ENCODE measurements around the gene ASB10. TPM values are rescaled to one million over a fixed set of nuclear protein-coding genes. Genes with fewer than 3 reads are reported as not detected.

ASB10 gene
- total and polyA plus RNA-seq, 2 of the 8 experiments (the other 6 are each of a cell fraction or from before 2014, with no cell fraction given) = not detected

- H3K27me3 ChIP-seq (replicated peaks in 1 of 4; ENCODE audit: control insufficient read depth in 3 of 4, extremely low read depth in 1 of 4, insufficient read depth in 3 of 4, low read length in 3 of 4) = no peaks in the 10 kb centered on the region
- no peak overlapping the region for H4K91ac ChIP-seq (replicated peaks; ENCODE audit: insufficient read length, low read length)
- H3K23ac ChIP-seq (ENCODE audit: insufficient read length) = no peak overlapping the region
- H3K36me3 ChIP-seq (ENCODE audit: control insufficient read depth in 2 of 4, insufficient read depth in 4 of 4, low read length in 3 of 4) = peaks cover 3 to 9% (median 5%) of the 10 kb centered on the region in 4 experiments; a peak in 4 of 8 replicates
- H4K5ac ChIP-seq (ENCODE audit: insufficient read length, low read depth, low read length) = no peak overlapping the region
- no peak overlapping the region for H2AFZ ChIP-seq (ENCODE audit: low read length)
- WGBS, 2 experiments (ENCODE audit: extremely low coverage in 1 of 2, insufficient coverage in 1 of 2, insufficient read length in 1 of 2, insufficient replicate concordance in 2 of 2, low coverage in 1 of 2, low lambda C conversion rate in 2 of 2, missing lambda C conversion rate in 1 of 2) = 86% methylated on average over 1 of the region's 1 CpG; no CpG with 5 or more reads in 1 of the 2 experiments
- H3K4me1 ChIP-seq (replicated peaks in 1 of 4; ENCODE audit: control insufficient read depth in 3 of 4, insufficient read depth in 4 of 4, low read length in 3 of 4) = peaks cover 5 to 11% (median 8%) of the 10 kb centered on the region in 4 experiments; a peak in 6 of 7 replicates
- H4K8ac ChIP-seq (ENCODE audit: extremely low read depth, insufficient read depth, low read length) = no peak overlapping the region
- TF ChIP-seq TCF12 (IDR thresholded peaks at IDR 0.05; ENCODE audit: low read depth, low read length) = no peak
- TF ChIP-seq PHF8 (conservative IDR thresholded peaks at IDR 0.05; ENCODE audit: low read depth, low read length) = no peak
- no peak for TF ChIP-seq CBX5 (IDR thresholded peaks at IDR 0.05; ENCODE audit: low read depth, low read length)
- TF ChIP-seq SIX5 (IDR thresholded peaks at IDR 0.05; ENCODE audit: low read depth, low read length) = no peak
- no peak for TF ChIP-seq FOSL1 (IDR thresholded peaks at IDR 0.05; ENCODE audit: insufficient read depth, low read depth, low read length)
- no peak for TF ChIP-seq KDM4A (IDR thresholded peaks at IDR 0.05; ENCODE audit: low read depth, low read length, severe bottlenecking)
- no peak for TF ChIP-seq ATF3 (IDR thresholded peaks at IDR 0.05; ENCODE audit: insufficient read depth, low read depth, low read length)
- TF ChIP-seq SIN3A (conservative IDR thresholded peaks at IDR 0.05 in 1 of 2, IDR thresholded peaks at IDR 0.05 in 1 of 2; ENCODE audit: low read depth in 1 of 2, low read length in 2 of 2) = no peak
- no peak for TF ChIP-seq RNF2 (IDR thresholded peaks at IDR 0.05; ENCODE audit: borderline replicate concordance, low read depth, low read length, missing control alignments, poor library complexity, severe bottlenecking)
- no peak for TF ChIP-seq RFX5 (IDR thresholded peaks at IDR 0.05; ENCODE audit: borderline replicate concordance, low read depth, low read length)
- TF ChIP-seq POU5F1 (IDR thresholded peaks at IDR 0.05; ENCODE audit: low read depth, low read length) = no peak
- TF ChIP-seq SIRT6 (IDR thresholded peaks at IDR 0.05; ENCODE audit: low read length) = no peak
- no peak overlapping the region for H2BK15ac ChIP-seq (ENCODE audit: low read length)
- CTCF ChIA-PET (ENCODE audit: partially characterized antibody) = no interaction called here
- no peak overlapping the region for H3K4ac ChIP-seq (replicated peaks; ENCODE audit: insufficient read length, low read depth, low read length)
- H3K18ac ChIP-seq (ENCODE audit: extremely low read depth, low read length) = no peak overlapping the region
- H3K14ac ChIP-seq (ENCODE audit: insufficient read length) = no peak overlapping the region
- peaks cover 4 to 30% of the 10 kb centered on the region in 2 experiments; a peak in 3 of 4 replicates for H3K79me2 ChIP-seq (ENCODE audit: control insufficient read depth in 1 of 2, insufficient read depth in 2 of 2, low read length in 2 of 2)
- no peak overlapping the region; a peak in 1 of 4 replicates for H3K4me2 ChIP-seq (ENCODE audit: insufficient read depth in 1 of 2, low read depth in 2 of 2, low read length in 2 of 2)
- no peak overlapping the region for H2AK5ac ChIP-seq (ENCODE audit: low read depth, low read length)
- H3K79me1 ChIP-seq (ENCODE audit: low read depth, low read length) = peaks cover 15% of the 10 kb centered on the region
- H3K9me3 ChIP-seq (ENCODE audit: insufficient read depth in 2 of 2, low read depth in 1 of 2, low read length in 1 of 2) = no peaks in the 10 kb centered on the region
- no peak for DNase-seq (ENCODE audit: low read depth in 1 of 2, low spot score in 2 of 2)
- H3K27ac ChIP-seq (ENCODE audit: low read depth, low read length) = no peak overlapping the region
- no peak overlapping the region for H2BK120ac ChIP-seq (replicated peaks; ENCODE audit: low read depth, low read length)
- no peak overlapping the region for H2BK20ac ChIP-seq (ENCODE audit: low read length)
- H2BK5ac ChIP-seq (ENCODE audit: low read depth, low read length) = no peak overlapping the region
- peaks cover 22% of the 10 kb centered on the region for H3K23me2 ChIP-seq (ENCODE audit: low read depth, low read length)
- no peak overlapping the region for H3K9ac ChIP-seq (replicated peaks in 1 of 4; ENCODE audit: extremely low read depth in 1 of 4, low read depth in 3 of 4, low read length in 3 of 4)
- no peak overlapping the region for H2BK12ac ChIP-seq (ENCODE audit: low read depth, low read length)
- H3K4me3 ChIP-seq (ENCODE audit: extremely low read depth in 1 of 4, insufficient read depth in 2 of 4, low read depth in 3 of 4, low read length in 4 of 4) = no peak overlapping the region
- no peak overlapping the region for H3K56ac ChIP-seq (replicated peaks; ENCODE audit: insufficient read length, low read depth, low read length)
- POLR2A ChIA-PET (ENCODE audit: partially characterized antibody) = no interaction called here
- FAIRE-seq = no peak
- H4K20me1 ChIP-seq (replicated peaks in 1 of 2; ENCODE audit: control insufficient read depth in 1 of 2, insufficient read depth in 2 of 2, low read length in 2 of 2) = peaks cover 0 to 6% of the 10 kb centered on the region in 2 experiments
Observed at GRCh38 chr7:151231080-151231479, 44.0 kb upstream of the ASB10 start.
